Left forelimb (tissue), 1 donor: ENCODE data around the gene RBKS.
"Not testable (repeated sequence)": the region's sequence is repeated elsewhere in the genome, so short reads cannot be mapped to it uniquely, and the experiment has no call there.

Experiments
- DNase-seq: peaks from one replicate; pipeline ENCODE4 v3.0.0-alpha.2; 2018; ENCODE audit warnings: low spot score

RBKS gene

GRCh38 chr2:27906074-27906473, 15.9 kb upstream of the RBKS start:
- DNase-seq = no peak

GRCh38 chr2:27904405-27904665, 14.1 kb upstream of the RBKS start:
- no peak for DNase-seq

- DNase-seq = no peak
Measured at GRCh38 chr2:27903649-27904404, 13.6 kb upstream of the RBKS start.

- no peak for DNase-seq
Measured at GRCh38 chr2:27903018-27903417, 12.8 kb upstream of the RBKS start.

- DNase-seq = no peak
Measured at GRCh38 chr2:27902098-27902497, 11.9 kb upstream of the RBKS start.

- DNase-seq = no peak
Measured at GRCh38 chr2:27901234-27901633, 11.0 kb upstream of the RBKS start.

GRCh38 chr2:27897717-27898116, 7.5 kb upstream of the RBKS start:
- no peak for DNase-seq

GRCh38 chr2:27893006-27893405, 2.8 kb upstream of the RBKS start:
- DNase-seq = no peak

GRCh38 chr2:27891673-27892105, 1.5 kb upstream of the RBKS start:
- DNase-seq = no peak

- DNase-seq = peak; percentile 76
Measured at GRCh38 chr2:27890924-27891672, 911 bp upstream of the RBKS start.

- DNase-seq = no peak
Measured at GRCh38 chr2:27889774-27890145, 427 bp downstream of the RBKS start.

GRCh38 chr2:27888790-27889189, 1.4 kb downstream of the RBKS start:
- no peak for DNase-seq

- no peak for DNase-seq
Measured at GRCh38 chr2:27887830-27888229, 2.4 kb downstream of the RBKS start.

- DNase-seq = no peak
Measured at GRCh38 chr2:27887111-27887510, 3.1 kb downstream of the RBKS start.

- no peak for DNase-seq
Measured at GRCh38 chr2:27886322-27886721, 3.9 kb downstream of the RBKS start.

GRCh38 chr2:27885661-27886060, 4.5 kb downstream of the RBKS start:
- DNase-seq = no peak

GRCh38 chr2:27885234-27885633, 5.0 kb downstream of the RBKS start:
- no peak for DNase-seq

GRCh38 chr2:27884601-27885000, 5.6 kb downstream of the RBKS start:
- no peak for DNase-seq

GRCh38 chr2:27882584-27882922, 7.6 kb downstream of the RBKS start:
- not testable (repeated sequence) for DNase-seq

- DNase-seq = not testable (repeated sequence)
Measured at GRCh38 chr2:27881815-27882583, 8.2 kb downstream of the RBKS start.

- no peak for DNase-seq
Measured at GRCh38 chr2:27878825-27879224, 11.4 kb downstream of the RBKS start.

GRCh38 chr2:27875089-27875881, 14.9 kb downstream of the RBKS start:
- no peak for DNase-seq
